Measurements from ENCODE around the gene HENMT1.

DNA sequence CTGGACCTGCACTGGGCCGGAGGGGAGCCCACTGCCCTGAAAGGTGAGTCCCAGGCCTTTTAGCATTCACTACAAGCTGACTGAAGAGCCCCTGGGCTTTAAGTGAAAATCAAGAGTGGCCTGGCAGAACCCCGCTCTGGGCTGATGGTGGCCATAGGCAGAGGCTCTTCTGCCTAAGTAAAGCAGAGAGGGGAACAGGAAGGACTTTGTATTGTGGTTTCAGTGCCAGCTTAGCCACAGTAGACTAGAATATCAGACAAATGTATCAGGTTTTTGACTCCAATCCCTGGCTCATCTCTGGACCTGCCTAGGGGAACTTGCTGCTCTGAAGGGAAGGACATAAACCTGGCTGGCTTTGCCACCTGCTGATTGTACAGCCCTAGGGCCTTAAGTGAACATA lies 10.2 kb upstream of the HENMT1 start:
- TF ChIP-seq, protein P1, sequence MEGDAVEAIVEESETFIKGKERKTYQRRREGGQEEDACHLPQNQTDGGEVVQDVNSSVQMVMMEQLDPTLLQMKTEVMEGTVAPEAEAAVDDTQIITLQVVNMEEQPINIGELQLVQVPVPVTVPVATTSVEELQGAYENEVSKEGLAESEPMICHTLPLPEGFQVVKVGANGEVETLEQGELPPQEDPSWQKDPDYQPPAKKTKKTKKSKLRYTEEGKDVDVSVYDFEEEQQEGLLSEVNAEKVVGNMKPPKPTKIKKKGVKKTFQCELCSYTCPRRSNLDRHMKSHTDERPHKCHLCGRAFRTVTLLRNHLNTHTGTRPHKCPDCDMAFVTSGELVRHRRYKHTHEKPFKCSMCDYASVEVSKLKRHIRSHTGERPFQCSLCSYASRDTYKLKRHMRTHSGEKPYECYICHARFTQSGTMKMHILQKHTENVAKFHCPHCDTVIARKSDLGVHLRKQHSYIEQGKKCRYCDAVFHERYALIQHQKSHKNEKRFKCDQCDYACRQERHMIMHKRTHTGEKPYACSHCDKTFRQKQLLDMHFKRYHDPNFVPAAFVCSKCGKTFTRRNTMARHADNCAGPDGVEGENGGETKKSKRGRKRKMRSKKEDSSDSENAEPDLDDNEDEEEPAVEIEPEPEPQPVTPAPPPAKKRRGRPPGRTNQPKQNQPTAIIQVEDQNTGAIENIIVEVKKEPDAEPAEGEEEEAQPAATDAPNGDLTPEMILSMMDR (conservative IDR thresholded peaks at IDR 0.05), result no peak
- TF ChIP-seq ZFX (IDR thresholded peaks at IDR 0.05), result no peak
